WTC11 (cell line): ENCODE measurements around the gene KCMF1. TPM values are rescaled to one million over a fixed set of nuclear protein-coding genes. Genes with fewer than 3 reads are reported as not detected.

Experiments used
- ATAC-seq: fragments of 200-7000 bp; cut with Tn5 transposase; 2 replicates; pipeline ENCODE4 v1.10.0; 2021; ENCODE audit warnings: mild to moderate bottlenecking, moderate library complexity
- CTCF ChIA-PET: fragments of 300-600 bp; sonication (Branson Sonifier 250); formaldehyde crosslinking; loops from one replicate; lab custom pipeline; 2021; ENCODE audit warnings: antibody characterized with exemption; lab: Charles Lee
- POLR2A ChIA-PET: fragments of 350-600 bp; sonication (Branson Sonifier 250); formaldehyde crosslinking; loops from one replicate; lab custom pipeline; 2021; ENCODE audit warnings: antibody characterized with exemption; lab: Charles Lee
- DNase-seq: peaks from one replicate; pipeline ENCODE4 v3.0.0; 2021; ENCODE audit warnings: low spot score
- H3K27ac Mint-ChIP-seq: 2 replicates; pipeline ENCODE4 v1.8.0; 2021; ENCODE audit warnings: mixed read lengths
- H3K27me3 Mint-ChIP-seq: 2 replicates; pipeline ENCODE4 v1.8.0; 2021; ENCODE audit warnings: low read depth, mild to moderate bottlenecking, moderate library complexity, mixed read lengths
- H3K36me3 Mint-ChIP-seq: 2 replicates; pipeline ENCODE4 v1.8.0; 2021; ENCODE audit warnings: mixed read lengths
- H3K4me1 Mint-ChIP-seq: 2 replicates; pipeline ENCODE4 v1.8.0; 2022; ENCODE audit warnings: mixed read lengths
- H3K4me3 Mint-ChIP-seq: 2 replicates; pipeline ENCODE4 v1.8.0; 2021; ENCODE audit warnings: mild to moderate bottlenecking, moderate library complexity, mixed read lengths
- H3K9me3 Mint-ChIP-seq: 2 replicates; pipeline ENCODE4 v1.8.0; 2021; ENCODE audit warnings: mixed read lengths
- ATF1 ChIP-seq: sonication (generic); formaldehyde crosslinking; IDR thresholded peaks from 2 replicates; pipeline ENCODE4 v1.8.1; 2023; ENCODE audit warnings: mild to moderate bottlenecking, moderate library complexity, missing genetic modification reagents
- ATF3 ChIP-seq: sonication (generic); formaldehyde crosslinking; conservative IDR thresholded peaks from 2 replicates; pipeline ENCODE4 v1.8.1; 2022; ENCODE audit warnings: mild to moderate bottlenecking, missing genetic modification reagents
- CREB1 ChIP-seq: sonication (generic); formaldehyde crosslinking; IDR thresholded peaks from 2 replicates; pipeline ENCODE4 v1.8.0; 2023; ENCODE audit warnings: mild to moderate bottlenecking, missing genetic modification reagents
- ELF4 ChIP-seq: sonication (generic); formaldehyde crosslinking; IDR thresholded peaks from 2 replicates; pipeline ENCODE4 v1.8.1; 2022; ENCODE audit warnings: low read depth, mild to moderate bottlenecking, moderate library complexity, missing genetic modification reagents
- ERG ChIP-seq: fragments of 250-450 bp; sonication (Bioruptor Pico); IDR thresholded peaks from 2 replicates; pipeline ENCODE4 v1.8.0; 2021; ENCODE audit warnings: mild to moderate bottlenecking
- FOXK1 ChIP-seq: sonication (generic); formaldehyde crosslinking; IDR thresholded peaks from 2 replicates; pipeline ENCODE4 v1.8.0; 2022; ENCODE audit warnings: mild to moderate bottlenecking, moderate library complexity, missing genetic modification reagents
- FOXP1 ChIP-seq: sonication (generic); formaldehyde crosslinking; IDR thresholded peaks from 2 replicates; pipeline ENCODE4 v1.8.0; 2022; ENCODE audit warnings: missing genetic modification reagents, mild to moderate bottlenecking, moderate library complexity, borderline replicate concordance
- GABPB1 ChIP-seq: sonication (generic); formaldehyde crosslinking; IDR thresholded peaks from 2 replicates; pipeline ENCODE4 v1.8.1; 2023; ENCODE audit warnings: mild to moderate bottlenecking, missing genetic modification reagents
- JAZF1 ChIP-seq: fragments of 250-450 bp; sonication (Bioruptor Pico); IDR thresholded peaks from 2 replicates; pipeline ENCODE4 v1.9.0; 2021; ENCODE audit warnings: moderate library complexity, mild to moderate bottlenecking, inconsistent platforms
- KAT7 ChIP-seq: sonication (generic); formaldehyde crosslinking; IDR thresholded peaks from 2 replicates; pipeline ENCODE4 v1.8.1; 2023; ENCODE audit warnings: missing genetic modification reagents, mild to moderate bottlenecking, borderline replicate concordance
- NFATC4 ChIP-seq: fragments of 250-450 bp; sonication (Bioruptor Pico); IDR thresholded peaks from 2 replicates; pipeline ENCODE4 v1.9.0; 2021; ENCODE audit warnings: mild to moderate bottlenecking
- RORB ChIP-seq: fragments of 250-450 bp; sonication (Bioruptor Pico); IDR thresholded peaks from 2 replicates; pipeline ENCODE4 v1.9.0; 2021; ENCODE audit warnings: mild to moderate bottlenecking
- SMAD3 ChIP-seq: sonication (generic); formaldehyde crosslinking; IDR thresholded peaks from 2 replicates; pipeline ENCODE4 v1.8.0; 2022; ENCODE audit warnings: missing genetic modification reagents, mild to moderate bottlenecking, borderline replicate concordance
- SMAD4 ChIP-seq: sonication (generic); formaldehyde crosslinking; IDR thresholded peaks from 2 replicates; pipeline ENCODE4 v1.8.0; 2022; ENCODE audit warnings: mild to moderate bottlenecking, missing genetic modification reagents
- TCF7 ChIP-seq: sonication (generic); formaldehyde crosslinking; IDR thresholded peaks from 2 replicates; pipeline ENCODE4 v1.8.0; 2022; ENCODE audit warnings: mild to moderate bottlenecking, low read depth, missing genetic modification reagents, moderate library complexity
- ZNF232 ChIP-seq: sonication (generic); formaldehyde crosslinking; IDR thresholded peaks from 2 replicates; pipeline ENCODE4 v1.8.0; 2022; ENCODE audit warnings: mild to moderate bottlenecking, missing genetic modification reagents
- ZNF317 ChIP-seq: sonication (generic); formaldehyde crosslinking; IDR thresholded peaks from 2 replicates; pipeline ENCODE4 v1.8.1; 2023; ENCODE audit warnings: low read depth, mild to moderate bottlenecking, moderate library complexity, missing genetic modification reagents, borderline replicate concordance
- ZNF416 ChIP-seq: fragments of 250-450 bp; sonication (Bioruptor Pico); IDR thresholded peaks from 2 replicates; pipeline ENCODE4 v1.9.0; 2021; ENCODE audit warnings: mild to moderate bottlenecking, inconsistent platforms
- ZNF423 ChIP-seq: fragments of 250-450 bp; sonication (Bioruptor Pico); IDR thresholded peaks from 2 replicates; pipeline ENCODE4 v2.1.2; 2022; ENCODE audit warnings: mild to moderate bottlenecking, moderate library complexity
- total RNA-seq: library from RNA; stranded (reverse); gene quantifications from 3 replicates; pipeline ENCODE4 v1.2.3, GENCODE V29; 2021
- TF ChIP-seq, protein P1 (sequence below): sonication (generic); formaldehyde crosslinking; IDR thresholded peaks from 2 replicates; pipeline ENCODE4 v1.8.1; 2023; ENCODE audit warnings: mild to moderate bottlenecking, missing genetic modification reagents, moderate library complexity
- TF ChIP-seq, protein P2 (sequence below): sonication (generic); formaldehyde crosslinking; IDR thresholded peaks from 2 replicates; pipeline ENCODE4 v1.8.0; 2023; ENCODE audit warnings: mild to moderate bottlenecking, missing genetic modification reagents
- TF ChIP-seq, protein P3 (sequence below): sonication (generic); formaldehyde crosslinking; IDR thresholded peaks from 2 replicates; pipeline ENCODE4 v1.8.0; 2022; ENCODE audit warnings: mild to moderate bottlenecking, missing genetic modification reagents
- TF ChIP-seq, protein P4 (sequence below): fragments of 250-450 bp; sonication (Bioruptor Pico); conservative IDR thresholded peaks from 2 replicates; pipeline ENCODE4 v1.9.0; 2021; ENCODE audit warnings: mild to moderate bottlenecking

The KCMF1 gene
- total RNA-seq, 1 experiment from 2014 or later, result 117 TPM

DNA sequence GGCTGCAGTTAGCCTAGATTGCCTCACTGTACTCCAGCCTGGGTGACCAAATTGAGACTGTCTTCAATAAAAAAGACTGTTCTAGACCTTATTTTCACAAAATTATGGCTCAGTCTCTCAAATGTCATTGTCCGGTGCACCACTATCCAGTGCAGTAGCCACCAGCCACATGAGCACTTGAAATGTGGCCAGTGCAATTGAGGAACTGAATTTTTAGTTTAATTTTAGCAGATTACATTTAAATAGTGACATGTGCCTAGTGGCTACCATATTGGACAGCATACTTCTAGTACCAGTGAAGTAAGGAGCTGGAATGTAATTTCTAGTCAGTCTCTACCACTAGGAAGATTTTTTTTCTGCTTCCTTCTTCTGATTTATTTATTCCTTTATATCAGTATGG, 39.4 kb downstream of the KCMF1 start:
- no peak overlapping the region for H3K4me3 Mint-ChIP-seq
- H3K27me3 Mint-ChIP-seq, result no peaks in the 10 kb centered on the region
- peaks cover 63% of the 10 kb centered on the region for H3K4me1 Mint-ChIP-seq
- H3K9me3 Mint-ChIP-seq, result peaks cover 5% of the 10 kb centered on the region
- CTCF ChIA-PET, result interaction anchor here (1.9 to 3.3 kb wide), 2 partner anchors 9 to 85 kb away, joined by 23 to 36 read pairs; no protein-coding TSS in a partner anchor
- POLR2A ChIA-PET, result interaction anchor here (0.6 kb wide), 1 partner anchor 33 kb away, joined by 3 read pairs; no protein-coding TSS in a partner anchor
- no peak for TF ChIP-seq GABPB1 (CRISPR knock-in tag)
- no peak for TF ChIP-seq CREB1 (CRISPR knock-in tag)
- no peak for TF ChIP-seq FOXP1
- TF ChIP-seq ATF1 (CRISPR knock-in tag), result no peak
- TF ChIP-seq ZNF317 (CRISPR knock-in tag), result no peak
- no peak for TF ChIP-seq ZNF232 (CRISPR knock-in tag)
- no peak for ATAC-seq
- H3K27ac Mint-ChIP-seq, result no peak overlapping the region
- DNase-seq, result no peak
- peaks cover 21% of the 10 kb centered on the region for H3K36me3 Mint-ChIP-seq

GRCh38 chr2:85011098-85011497, 40.1 kb downstream of the KCMF1 start:
- ChIA-PET CTCF (interaction anchor here (1.3 to 3.3 kb wide), 5 partner anchors 9 to 85 kb away, joined by 4 to 36 read pairs (median 5); no protein-coding TSS in a partner anchor), POLR2A (interaction anchor here (0.6 kb wide), 1 partner anchor 33 kb away, joined by 3 read pairs; no protein-coding TSS in a partner anchor)
- TF ChIP-seq SMAD3 (CRISPR knock-in tag), result no peak
- TF ChIP-seq, protein P1, sequence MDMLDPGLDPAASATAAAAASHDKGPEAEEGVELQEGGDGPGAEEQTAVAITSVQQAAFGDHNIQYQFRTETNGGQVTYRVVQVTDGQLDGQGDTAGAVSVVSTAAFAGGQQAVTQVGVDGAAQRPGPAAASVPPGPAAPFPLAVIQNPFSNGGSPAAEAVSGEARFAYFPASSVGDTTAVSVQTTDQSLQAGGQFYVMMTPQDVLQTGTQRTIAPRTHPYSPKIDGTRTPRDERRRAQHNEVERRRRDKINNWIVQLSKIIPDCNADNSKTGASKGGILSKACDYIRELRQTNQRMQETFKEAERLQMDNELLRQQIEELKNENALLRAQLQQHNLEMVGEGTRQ (CRISPR knock-in tag), result no peak
- TF ChIP-seq TCF7 (CRISPR knock-in tag), result no peak
- no peak for TF ChIP-seq SMAD4 (CRISPR knock-in tag)
- no peak for TF ChIP-seq NFATC4 (CRISPR knock-in tag)
- no peak for TF ChIP-seq JAZF1 (CRISPR knock-in tag)
- TF ChIP-seq, protein P2, sequence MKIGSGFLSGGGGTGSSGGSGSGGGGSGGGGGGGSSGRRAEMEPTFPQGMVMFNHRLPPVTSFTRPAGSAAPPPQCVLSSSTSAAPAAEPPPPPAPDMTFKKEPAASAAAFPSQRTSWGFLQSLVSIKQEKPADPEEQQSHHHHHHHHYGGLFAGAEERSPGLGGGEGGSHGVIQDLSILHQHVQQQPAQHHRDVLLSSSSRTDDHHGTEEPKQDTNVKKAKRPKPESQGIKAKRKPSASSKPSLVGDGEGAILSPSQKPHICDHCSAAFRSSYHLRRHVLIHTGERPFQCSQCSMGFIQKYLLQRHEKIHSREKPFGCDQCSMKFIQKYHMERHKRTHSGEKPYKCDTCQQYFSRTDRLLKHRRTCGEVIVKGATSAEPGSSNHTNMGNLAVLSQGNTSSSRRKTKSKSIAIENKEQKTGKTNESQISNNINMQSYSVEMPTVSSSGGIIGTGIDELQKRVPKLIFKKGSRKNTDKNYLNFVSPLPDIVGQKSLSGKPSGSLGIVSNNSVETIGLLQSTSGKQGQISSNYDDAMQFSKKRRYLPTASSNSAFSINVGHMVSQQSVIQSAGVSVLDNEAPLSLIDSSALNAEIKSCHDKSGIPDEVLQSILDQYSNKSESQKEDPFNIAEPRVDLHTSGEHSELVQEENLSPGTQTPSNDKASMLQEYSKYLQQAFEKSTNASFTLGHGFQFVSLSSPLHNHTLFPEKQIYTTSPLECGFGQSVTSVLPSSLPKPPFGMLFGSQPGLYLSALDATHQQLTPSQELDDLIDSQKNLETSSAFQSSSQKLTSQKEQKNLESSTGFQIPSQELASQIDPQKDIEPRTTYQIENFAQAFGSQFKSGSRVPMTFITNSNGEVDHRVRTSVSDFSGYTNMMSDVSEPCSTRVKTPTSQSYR (CRISPR knock-in tag), result no peak
- TF ChIP-seq FOXP1, result no peak
- TF ChIP-seq ELF4 (CRISPR knock-in tag), result no peak
- no peak for TF ChIP-seq ATF3 (CRISPR knock-in tag)
- TF ChIP-seq, protein P3, sequence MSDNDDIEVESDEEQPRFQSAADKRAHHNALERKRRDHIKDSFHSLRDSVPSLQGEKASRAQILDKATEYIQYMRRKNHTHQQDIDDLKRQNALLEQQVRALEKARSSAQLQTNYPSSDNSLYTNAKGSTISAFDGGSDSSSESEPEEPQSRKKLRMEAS (CRISPR knock-in tag), result no peak
- TF ChIP-seq FOXK1 (CRISPR knock-in tag), result no peak
- no peak for TF ChIP-seq ZNF416 (CRISPR knock-in tag)
- TF ChIP-seq ERG, result no peak
- no peak for TF ChIP-seq RORB (CRISPR knock-in tag)
- TF ChIP-seq KAT7 (CRISPR knock-in tag), result no peak
- TF ChIP-seq ZNF423 (CRISPR knock-in tag), result no peak
- TF ChIP-seq, protein P4, sequence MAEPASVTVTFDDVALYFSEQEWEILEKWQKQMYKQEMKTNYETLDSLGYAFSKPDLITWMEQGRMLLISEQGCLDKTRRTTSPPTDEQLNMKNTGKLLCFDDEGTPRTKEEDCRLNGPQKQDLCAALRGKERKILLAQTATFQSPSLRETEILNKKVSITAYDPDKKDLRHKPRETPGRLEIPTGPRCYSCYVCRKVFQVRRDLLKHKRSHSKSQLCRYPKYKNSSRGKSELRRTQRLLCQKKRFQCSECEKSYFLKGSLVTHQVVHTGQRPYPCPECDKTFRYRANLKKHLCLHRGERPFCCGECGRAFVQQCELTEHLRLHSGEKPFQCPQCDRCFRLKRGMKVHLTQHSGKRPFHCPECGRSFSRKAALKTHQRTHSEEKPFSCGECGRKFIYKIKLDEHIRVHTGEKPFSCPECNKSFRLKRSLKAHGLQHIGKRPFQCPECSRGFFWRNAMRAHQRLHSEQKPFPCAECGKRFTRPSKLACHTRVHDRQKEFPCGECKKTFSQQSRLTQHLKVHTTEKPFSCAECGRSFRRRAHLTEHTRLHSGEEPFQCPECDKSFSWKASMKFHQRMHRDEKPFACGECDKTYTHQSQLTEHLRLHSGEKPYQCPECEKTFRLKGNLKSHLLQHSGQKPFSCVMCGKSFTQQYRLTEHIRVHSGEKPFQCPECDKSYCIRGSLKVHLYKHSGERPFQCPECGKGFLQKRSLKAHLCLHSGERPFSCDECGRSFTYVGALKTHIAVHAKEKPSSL, result no peak
- Mint-ChIP-seq H3K4me3 (no peak overlapping the region), H3K27me3 (no peaks in the 10 kb centered on the region), H3K9me3 (peaks cover 5% of the 10 kb centered on the region), H3K27ac (no peak overlapping the region; the same call in 1 of the 2 replicates), H3K4me1 (peaks cover 68% of the 10 kb centered on the region), H3K36me3 (peaks cover 16% of the 10 kb centered on the region)
- no peak for DNase-seq
- ATAC-seq, result no peak
